ENCODE results near the gene PTPRZ1. TPM values are rescaled to one million over a fixed set of nuclear protein-coding genes. Genes with fewer than 3 reads are reported as not detected.

Gene PTPRZ1
- total RNA-seq, 6 experiments from 2014 or later, result 0.07 to 0.13 TPM; not detected in 4

DNA sequence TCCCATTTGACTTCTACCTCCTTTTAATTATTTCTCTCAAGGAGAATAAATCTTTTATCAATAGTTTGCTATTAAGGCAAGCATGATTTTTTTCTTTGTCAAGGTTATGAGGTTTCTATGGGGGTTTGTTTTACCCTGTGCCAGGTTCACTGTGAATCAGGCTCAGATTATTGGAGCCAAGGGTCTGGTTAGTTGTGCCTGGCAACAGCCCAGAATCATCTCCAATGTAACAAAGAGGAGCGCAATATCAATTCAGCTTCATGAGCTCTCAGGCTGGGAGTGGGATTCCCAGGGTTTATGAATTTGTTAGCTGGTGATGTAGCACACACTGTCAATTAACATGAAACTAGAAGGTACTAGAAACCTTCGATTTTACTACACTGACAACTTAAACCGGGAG is 197.9 kb downstream of the PTPRZ1 start:
- DNase-seq, result no peak
- no peaks in the 10 kb centered on the region for H3K36me3 Mint-ChIP-seq (ENCODE audit: low read depth)
- H3K9me3 Mint-ChIP-seq, result no peaks in the 10 kb centered on the region
- H3K27me3 Mint-ChIP-seq (ENCODE audit: insufficient read depth), result no peaks in the 10 kb centered on the region; the same call in 1 of the 2 replicates
- H3K4me1 Mint-ChIP-seq (ENCODE audit: low read depth), result no peaks in the 10 kb centered on the region
- H3K4me3 Mint-ChIP-seq, result no peak overlapping the region
- TF ChIP-seq, protein P1, sequence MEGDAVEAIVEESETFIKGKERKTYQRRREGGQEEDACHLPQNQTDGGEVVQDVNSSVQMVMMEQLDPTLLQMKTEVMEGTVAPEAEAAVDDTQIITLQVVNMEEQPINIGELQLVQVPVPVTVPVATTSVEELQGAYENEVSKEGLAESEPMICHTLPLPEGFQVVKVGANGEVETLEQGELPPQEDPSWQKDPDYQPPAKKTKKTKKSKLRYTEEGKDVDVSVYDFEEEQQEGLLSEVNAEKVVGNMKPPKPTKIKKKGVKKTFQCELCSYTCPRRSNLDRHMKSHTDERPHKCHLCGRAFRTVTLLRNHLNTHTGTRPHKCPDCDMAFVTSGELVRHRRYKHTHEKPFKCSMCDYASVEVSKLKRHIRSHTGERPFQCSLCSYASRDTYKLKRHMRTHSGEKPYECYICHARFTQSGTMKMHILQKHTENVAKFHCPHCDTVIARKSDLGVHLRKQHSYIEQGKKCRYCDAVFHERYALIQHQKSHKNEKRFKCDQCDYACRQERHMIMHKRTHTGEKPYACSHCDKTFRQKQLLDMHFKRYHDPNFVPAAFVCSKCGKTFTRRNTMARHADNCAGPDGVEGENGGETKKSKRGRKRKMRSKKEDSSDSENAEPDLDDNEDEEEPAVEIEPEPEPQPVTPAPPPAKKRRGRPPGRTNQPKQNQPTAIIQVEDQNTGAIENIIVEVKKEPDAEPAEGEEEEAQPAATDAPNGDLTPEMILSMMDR (IDR thresholded peaks at IDR 0.05), result no peak
- H3K27ac Mint-ChIP-seq, result no peak overlapping the region

DNA sequence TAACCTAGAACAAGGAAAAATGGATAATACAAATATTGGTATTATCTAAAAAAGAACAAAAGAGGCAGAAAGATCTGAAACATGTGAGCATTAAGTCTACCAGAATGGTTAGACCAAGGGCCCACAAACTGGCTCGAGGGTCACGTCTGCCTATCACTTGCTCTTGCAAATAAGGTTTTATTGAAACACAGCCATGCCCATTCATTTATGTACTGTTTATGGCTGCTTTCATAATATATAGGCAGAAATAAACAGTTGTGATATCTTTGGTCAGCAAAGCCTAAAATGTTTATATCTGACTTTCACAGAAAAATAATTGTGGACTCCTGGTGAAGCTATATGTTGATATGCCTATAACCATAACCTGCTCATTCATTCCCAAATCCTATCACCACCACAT is 199.3 kb downstream of the PTPRZ1 start:
- DNase-seq, result no peak
- Mint-ChIP-seq H3K27me3 (ENCODE audit: insufficient read depth) (no peaks in the 10 kb centered on the region; the same call in 1 of the 2 replicates), H3K36me3 (ENCODE audit: low read depth) (0 out of 2 replicates have a peak, but pooled peaks cover 12% of the 10 kb centered on the region), H3K4me3 (no peak overlapping the region), H3K27ac (no peak overlapping the region), H3K9me3 (no peaks in the 10 kb centered on the region), H3K4me1 (ENCODE audit: low read depth) (no peaks in the 10 kb centered on the region)
- TF ChIP-seq, protein P1 (IDR thresholded peaks at IDR 0.05), result no peak

DNA sequence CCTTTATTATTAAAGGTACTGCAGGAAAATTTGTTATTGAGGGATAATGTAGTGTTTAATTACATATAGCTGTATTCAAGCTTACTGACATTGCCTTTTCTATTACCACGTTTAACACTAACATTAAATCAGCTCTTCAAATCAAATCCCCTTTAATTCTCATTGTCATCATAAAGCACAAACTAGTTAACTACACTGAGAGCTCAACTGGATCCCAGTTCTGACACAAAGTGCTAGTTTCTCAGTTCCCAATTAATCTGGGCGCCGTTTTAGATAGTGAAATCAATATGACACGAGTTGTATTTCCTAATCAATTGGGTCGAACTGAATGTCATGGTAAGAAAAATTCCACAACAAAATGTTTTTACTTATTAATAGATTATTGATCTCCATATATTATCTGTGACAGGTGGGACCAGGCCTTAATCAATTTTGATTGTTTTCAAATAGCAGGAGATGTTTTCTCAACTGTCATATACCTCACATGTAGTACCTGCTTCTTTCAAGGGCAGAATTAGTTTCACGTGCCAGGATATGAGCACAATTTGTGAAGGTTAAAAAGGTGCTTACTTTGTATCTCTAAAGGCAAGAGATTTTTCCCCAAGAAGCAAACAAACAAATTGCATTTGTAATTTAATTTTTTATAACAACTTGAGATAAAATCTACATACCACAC is 200.1 kb downstream of the PTPRZ1 start:
- Mint-ChIP-seq H3K27ac (no peak overlapping the region), H3K4me3 (no peak overlapping the region), H3K36me3 (ENCODE audit: low read depth) (0 out of 2 replicates have a peak, but pooled peaks cover 19% of the 10 kb centered on the region), H3K9me3 (no peaks in the 10 kb centered on the region), H3K4me1 (ENCODE audit: low read depth) (no peaks in the 10 kb centered on the region), H3K27me3 (ENCODE audit: insufficient read depth) (no peaks in the 10 kb centered on the region; the same call in 1 of the 2 replicates)
- TF ChIP-seq, protein P1 (IDR thresholded peaks at IDR 0.05), result no peak
- DNase-seq, result no peak

DNA sequence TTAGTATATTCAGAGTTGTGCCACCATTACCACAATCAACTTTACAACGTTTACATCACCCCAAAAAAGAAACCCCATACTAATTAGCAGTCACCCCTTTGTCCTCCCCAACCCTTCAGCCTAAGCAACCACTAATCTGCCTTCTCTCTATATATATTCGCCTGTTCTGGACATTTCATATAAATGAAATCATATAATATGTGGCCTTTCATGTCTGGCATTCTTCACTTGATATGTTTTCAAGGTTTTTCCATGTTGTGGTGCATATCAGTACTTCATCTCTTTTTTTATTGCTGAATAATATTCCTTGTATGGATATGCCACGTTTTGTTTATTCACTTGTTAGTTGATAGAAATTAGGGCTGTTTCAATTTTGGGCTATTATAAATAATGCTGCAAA is 200.7 kb downstream of the PTPRZ1 start:
- Mint-ChIP-seq H3K27ac (no peak overlapping the region), H3K27me3 (ENCODE audit: insufficient read depth) (no peaks in the 10 kb centered on the region; the same call in 1 of the 2 replicates), H3K4me3 (no peak overlapping the region), H3K4me1 (ENCODE audit: low read depth) (no peaks in the 10 kb centered on the region), H3K36me3 (ENCODE audit: low read depth) (0 out of 2 replicates have a peak, but pooled peaks cover 20% of the 10 kb centered on the region), H3K9me3 (no peaks in the 10 kb centered on the region)
- DNase-seq, result no peak
- TF ChIP-seq, protein P1 (IDR thresholded peaks at IDR 0.05), result no peak

DNA sequence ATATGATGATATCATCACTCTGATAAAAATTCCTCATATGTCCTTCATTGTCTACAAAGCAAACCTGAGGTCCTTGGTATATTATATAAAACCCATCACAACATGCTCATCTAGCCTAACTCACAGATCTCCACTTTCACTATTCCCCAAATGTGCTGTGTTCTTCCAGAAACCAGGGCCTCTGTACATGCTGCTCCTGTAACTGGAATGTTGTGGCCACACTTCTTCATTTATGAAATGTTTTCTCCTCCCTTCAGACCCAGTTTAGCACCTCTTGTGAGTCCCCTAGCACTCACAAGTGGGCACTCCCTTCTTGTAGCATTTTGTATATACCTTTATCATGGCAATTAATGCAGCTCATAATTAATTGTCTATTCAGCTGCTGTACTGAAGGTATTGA is 209.2 kb downstream of the PTPRZ1 start:
- Mint-ChIP-seq H3K4me3 (no peak overlapping the region), H3K27ac (no peak overlapping the region), H3K36me3 (ENCODE audit: low read depth) (peaks cover 16% of the 10 kb centered on the region; the same call in 1 of the 2 replicates), H3K27me3 (ENCODE audit: insufficient read depth) (no peaks in the 10 kb centered on the region), H3K4me1 (ENCODE audit: low read depth) (peaks cover 6% of the 10 kb centered on the region; the same call in 1 of the 2 replicates), H3K9me3 (no peaks in the 10 kb centered on the region)
- TF ChIP-seq, protein P1 (IDR thresholded peaks at IDR 0.05), result no peak
- DNase-seq, result no peak

Data from HFFc6 (cell line).